Measurements from ENCODE around the gene PHGDH. TPM values are rescaled to one million over a fixed set of nuclear protein-coding genes. Genes with fewer than 3 reads are reported as not detected.

The PHGDH gene
- total and polyA plus RNA-seq, 2 of the 13 experiments (the other 11 are each of a cell fraction or from before 2014, with no cell fraction given): 95.8 to 133 TPM

- TF ChIP-seq ZNF775 (CRISPR knock-in tag; IDR thresholded peaks at IDR 0.05; ENCODE audit: borderline replicate concordance) (no peak), ZNF790 (CRISPR knock-in tag; IDR thresholded peaks at IDR 0.05; ENCODE audit: borderline replicate concordance) (no peak), FOXA1 (IDR thresholded peaks at IDR 0.05) (no peak), FOXA1 (CRISPR knock-in tag; IDR thresholded peaks at IDR 0.05) (no peak), ZNF501 (CRISPR knock-in tag; IDR thresholded peaks at IDR 0.05) (peak; percentile 55), ZNF691 (CRISPR knock-in tag; IDR thresholded peaks at IDR 0.05; ENCODE audit: borderline replicate concordance, low read depth) (no peak), ZMYM2 (CRISPR knock-in tag; IDR thresholded peaks at IDR 0.05) (0 out of 2 replicates have a peak, but pooled peaks have one; percentile 30), MAZ (IDR thresholded peaks at IDR 0.05; ENCODE audit: borderline replicate concordance, low read depth, low read length) (no peak), MAZ (CRISPR knock-in tag; IDR thresholded peaks at IDR 0.05; ENCODE audit: low read depth) (0 out of 2 replicates have a peak, but pooled peaks have one; percentile 33), HNRNPK (IDR thresholded peaks at IDR 0.05; ENCODE audit: low read depth, low read length, poor library complexity, severe bottlenecking) (no peak), THRA (CRISPR knock-in tag; IDR thresholded peaks at IDR 0.05; ENCODE audit: borderline replicate concordance) (0 out of 2 replicates have a peak, but pooled peaks have one; percentile 44), NFIC (IDR thresholded peaks at IDR 0.05; ENCODE audit: low read length) (0 out of 2 replicates have a peak, but pooled peaks have one; percentile 30), SOX6 (IDR thresholded peaks at IDR 0.05) (no peak), SOX6 (CRISPR knock-in tag; IDR thresholded peaks at IDR 0.05) (peak; percentile 52), DMAP1 (CRISPR knock-in tag; IDR thresholded peaks at IDR 0.05) (no peak), ZNF143 (CRISPR knock-in tag; IDR thresholded peaks at IDR 0.05) (no peak), MBNL3 (CRISPR knock-in tag; conservative IDR thresholded peaks at IDR 0.05) (no peak), SRY (CRISPR knock-in tag; IDR thresholded peaks at IDR 0.05) (no peak), NFE2L1 (CRISPR knock-in tag; IDR thresholded peaks at IDR 0.05; ENCODE audit: borderline replicate concordance) (no peak), RARG (CRISPR knock-in tag; IDR thresholded peaks at IDR 0.05; ENCODE audit: low read depth) (no peak), ZNF430 (CRISPR knock-in tag; IDR thresholded peaks at IDR 0.05) (0 out of 2 replicates have a peak, but pooled peaks have one; percentile 42), NR2F1 (CRISPR knock-in tag; IDR thresholded peaks at IDR 0.05) (no peak), KLF12 (CRISPR knock-in tag; IDR thresholded peaks at IDR 0.05; ENCODE audit: borderline replicate concordance) (peak; percentile 48; the same call in 1 of the 2 replicates), RBM22 (optimal IDR thresholded peaks at IDR 0.05; ENCODE audit: low read length) (peak; percentile 95), ZNF329 (CRISPR knock-in tag; IDR thresholded peaks at IDR 0.05; ENCODE audit: low read depth) (no peak), BRF2 (CRISPR knock-in tag; IDR thresholded peaks at IDR 0.05) (no peak), CEBPB (IDR thresholded peaks at IDR 0.05; ENCODE audit: borderline replicate concordance, low read depth, low read length) (no peak), ZBTB1 (CRISPR knock-in tag; IDR thresholded peaks at IDR 0.05; ENCODE audit: borderline replicate concordance) (no peak), YEATS4 (CRISPR knock-in tag; IDR thresholded peaks at IDR 0.05; ENCODE audit: borderline replicate concordance) (no peak)
These were observed 32.3 kb downstream of the PHGDH start (continued) for GRCh38 chr1:119743776-119744597.

All from HepG2 (cell line).